Karpas-422 (cell line): Measurements from ENCODE around the gene SCAMP3. TPM values are rescaled to one million over a fixed set of nuclear protein-coding genes. Genes with fewer than 3 reads are reported as not detected.

Source experiments
- DNase-seq: peaks from one replicate; pipeline ENCODE4 v3.0.0-alpha.2; 2015
- H2AFZ ChIP-seq: fragments of 200-600 bp; sonication (generic); 2 replicates; pipeline ENCODE4 v1.6.1; 2014; ENCODE audit warnings: antibody characterized with exemption, low read length, mixed read lengths
- H3K27ac ChIP-seq: fragments of 200-600 bp; sonication (generic); 2 replicates; pipeline ENCODE4 v1.5.1; 2014; ENCODE audit warnings: mild to moderate bottlenecking, low read length, moderate library complexity
- H3K27me3 ChIP-seq: fragments of 200-600 bp; sonication (generic); 2 replicates; pipeline ENCODE4 v1.6.1; 2014; ENCODE audit warnings: low read length, mixed read lengths
- H3K36me3 ChIP-seq: fragments of 200-600 bp; sonication (generic); 2 replicates; pipeline ENCODE4 v1.6.1; 2014; ENCODE audit warnings: low read length, mixed read lengths; ENCODE audit not compliant: insufficient read depth
- H3K4me1 ChIP-seq: fragments of 200-600 bp; sonication (generic); 2 replicates; pipeline ENCODE4 v1.6.1; 2014; ENCODE audit warnings: mild to moderate bottlenecking, low read length, mixed read lengths
- H3K4me2 ChIP-seq: fragments of 200-600 bp; sonication (generic); 2 replicates; pipeline ENCODE4 v1.6.1; 2014; ENCODE audit warnings: low read length, low read depth, mild to moderate bottlenecking; ENCODE audit not compliant: poor library complexity, severe bottlenecking
- H3K4me3 ChIP-seq: fragments of 200-600 bp; sonication (generic); 2 replicates; pipeline ENCODE4 v1.5.1; 2014; ENCODE audit warnings: mild to moderate bottlenecking, antibody characterized with exemption, low read length, mixed read lengths
- H3K79me2 ChIP-seq: fragments of 200-600 bp; sonication (generic); 2 replicates; pipeline ENCODE4 v1.6.1; 2014; ENCODE audit warnings: mild to moderate bottlenecking, low read length, mixed read lengths
- H3K9ac ChIP-seq: fragments of 200-600 bp; sonication (generic); 2 replicates; pipeline ENCODE4 v1.6.0; 2014; ENCODE audit warnings: low read length
- H3K9me2 ChIP-seq: fragments of 200-600 bp; sonication (generic), shearing (Covaris generic); replicated peaks from 2 replicates; pipeline ENCODE4 v1.6.0; 2014; ENCODE audit warnings: mild to moderate bottlenecking, low read length, moderate library complexity; ENCODE audit not compliant: insufficient read depth
- H3K9me3 ChIP-seq: fragments of 300-700, 200-600 bp; sonication (generic); 2 replicates; pipeline ENCODE4 v1.6.1; 2014; ENCODE audit warnings: low read length, mixed read lengths
- H4K20me1 ChIP-seq: fragments of 200-600 bp; sonication (generic); 2 replicates; pipeline ENCODE4 v1.6.1; 2014; ENCODE audit warnings: mild to moderate bottlenecking, antibody characterized with exemption, low read length, low read depth; ENCODE audit not compliant: insufficient read depth
- total RNA-seq: library from RNA; depleted of rRNA; stranded (reverse); fragments of >200 nt; shearing (Covaris generic); gene quantifications from 2 replicates; pipeline ENCODE4 v1.2.3, GENCODE V29; 2014; ENCODE audit warnings: low replicate concordance

Gene SCAMP3
- total RNA-seq, 1 experiment from 2014 or later, result 69.7 TPM

DNA sequence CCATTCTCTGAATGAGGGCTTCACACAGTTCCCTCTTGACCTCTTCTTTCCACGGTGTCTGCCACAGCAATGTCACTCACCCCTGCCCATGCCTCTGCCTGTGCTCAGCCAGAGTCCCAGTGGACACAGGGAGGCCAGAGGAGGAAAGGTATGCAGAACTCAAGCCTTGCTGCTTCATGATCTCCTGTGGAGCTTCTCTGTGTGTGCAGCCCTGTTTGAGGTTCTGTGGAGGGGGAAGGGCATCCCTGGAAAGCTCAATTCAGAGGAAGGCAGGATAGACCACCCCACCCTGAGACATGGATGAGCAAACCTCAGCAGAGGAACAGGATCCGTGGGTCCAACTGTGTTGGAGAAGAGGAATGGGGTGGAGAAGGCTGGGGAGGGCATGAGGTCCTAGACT is 17.1 kb upstream of the SCAMP3 start:
- DNase-seq, result no peak
- Histone ChIP-seq H3K4me3 (no peak overlapping the region), H3K79me2 (no peaks in the 10 kb centered on the region), H2AFZ (no peak overlapping the region), H3K9ac (no peak overlapping the region), H3K27ac (no peak overlapping the region), H3K4me2 (peak overlapping the region; percentile 91), H3K9me3 (no peaks in the 10 kb centered on the region), H4K20me1 (no peaks in the 10 kb centered on the region), H3K9me2 (no peaks in the 10 kb centered on the region), H3K36me3 (no peaks in the 10 kb centered on the region), H3K27me3 (no peaks in the 10 kb centered on the region), H3K4me1 (peaks cover 28% of the 10 kb centered on the region)

DNA sequence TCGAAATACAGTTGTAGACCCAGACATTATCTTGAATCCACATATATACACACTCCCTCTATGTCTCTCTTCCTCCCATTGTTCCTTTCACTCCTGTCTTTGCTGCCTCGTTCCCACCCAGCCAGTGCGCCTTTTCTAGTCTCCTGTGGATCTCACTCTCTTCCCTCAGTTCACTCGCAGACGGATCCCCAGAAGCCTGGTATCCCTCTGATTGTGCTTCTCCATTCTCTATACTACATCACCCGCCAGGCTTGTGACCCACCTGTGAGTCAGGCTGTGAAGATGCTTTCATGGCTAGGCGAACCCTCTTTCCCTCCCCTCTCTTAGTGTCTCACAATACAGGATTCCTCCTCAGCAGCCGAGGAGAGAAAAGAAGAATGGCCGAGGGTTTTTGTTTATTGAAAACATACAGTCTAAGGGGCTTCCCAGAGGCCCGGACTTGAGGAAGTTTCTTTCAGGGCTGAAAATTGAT is 16.6 kb upstream of the SCAMP3 start:
- Histone ChIP-seq H3K9ac (peak overlapping the region; percentile 76; the same call in 1 of the 2 replicates), H2AFZ (no peak overlapping the region)

DNA sequence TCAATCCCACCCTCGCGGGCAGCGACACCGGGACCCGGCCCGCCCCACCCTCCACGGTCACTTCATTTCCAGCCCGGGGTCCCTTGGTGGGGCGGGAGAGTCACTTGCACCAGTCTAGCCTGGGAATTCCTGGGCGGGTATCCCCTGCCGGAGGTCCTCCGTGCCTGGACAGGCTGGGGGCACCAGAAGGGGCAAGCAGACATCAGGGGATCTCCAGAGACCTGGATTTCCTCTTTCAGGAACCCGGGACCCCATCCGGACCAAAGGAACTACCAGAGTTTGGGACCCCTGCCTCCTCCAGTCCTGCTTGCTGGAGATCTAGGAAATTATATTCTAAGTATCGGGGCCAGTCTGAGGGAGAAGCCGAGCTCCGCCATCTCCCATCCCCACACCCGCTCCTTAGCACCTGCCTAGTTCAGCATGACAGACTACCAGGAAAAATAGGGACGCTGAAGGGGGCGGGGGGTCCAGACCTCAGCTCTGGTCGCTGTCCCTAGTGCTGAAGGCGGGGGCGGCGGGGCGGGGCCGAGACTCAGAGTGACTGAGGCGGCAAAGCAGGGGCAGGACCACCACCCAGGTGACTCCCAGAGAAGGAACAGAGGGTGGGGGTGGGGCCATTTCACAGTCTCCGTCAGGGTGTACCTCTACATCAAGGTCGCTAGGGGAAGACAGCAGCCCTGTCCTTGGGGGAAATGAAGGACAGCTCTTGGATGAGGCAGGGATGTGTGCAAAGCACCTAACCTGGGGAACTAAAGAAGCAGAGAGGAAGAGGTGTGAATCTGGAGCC is 15.9 kb upstream of the SCAMP3 start:
- no peaks in the 10 kb centered on the region for H3K36me3 ChIP-seq

More for the DNA sequence above, 16.6 kb upstream of the SCAMP3 start:
- Histone ChIP-seq H3K79me2 (peaks cover 2% of the 10 kb centered on the region; the same call in 1 of the 2 replicates), H3K4me3 (peak overlapping the region; percentile 76; the same call in 1 of the 2 replicates), H3K27me3 (no peaks in the 10 kb centered on the region), H3K27ac (no peak overlapping the region), H3K9me2 (no peaks in the 10 kb centered on the region), H3K36me3 (no peaks in the 10 kb centered on the region), H3K4me1 (peaks cover 30% of the 10 kb centered on the region), H3K4me2 (peak overlapping the region; percentile 91), H3K9me3 (no peaks in the 10 kb centered on the region), H4K20me1 (no peaks in the 10 kb centered on the region)
- DNase-seq, result no peak

DNA sequence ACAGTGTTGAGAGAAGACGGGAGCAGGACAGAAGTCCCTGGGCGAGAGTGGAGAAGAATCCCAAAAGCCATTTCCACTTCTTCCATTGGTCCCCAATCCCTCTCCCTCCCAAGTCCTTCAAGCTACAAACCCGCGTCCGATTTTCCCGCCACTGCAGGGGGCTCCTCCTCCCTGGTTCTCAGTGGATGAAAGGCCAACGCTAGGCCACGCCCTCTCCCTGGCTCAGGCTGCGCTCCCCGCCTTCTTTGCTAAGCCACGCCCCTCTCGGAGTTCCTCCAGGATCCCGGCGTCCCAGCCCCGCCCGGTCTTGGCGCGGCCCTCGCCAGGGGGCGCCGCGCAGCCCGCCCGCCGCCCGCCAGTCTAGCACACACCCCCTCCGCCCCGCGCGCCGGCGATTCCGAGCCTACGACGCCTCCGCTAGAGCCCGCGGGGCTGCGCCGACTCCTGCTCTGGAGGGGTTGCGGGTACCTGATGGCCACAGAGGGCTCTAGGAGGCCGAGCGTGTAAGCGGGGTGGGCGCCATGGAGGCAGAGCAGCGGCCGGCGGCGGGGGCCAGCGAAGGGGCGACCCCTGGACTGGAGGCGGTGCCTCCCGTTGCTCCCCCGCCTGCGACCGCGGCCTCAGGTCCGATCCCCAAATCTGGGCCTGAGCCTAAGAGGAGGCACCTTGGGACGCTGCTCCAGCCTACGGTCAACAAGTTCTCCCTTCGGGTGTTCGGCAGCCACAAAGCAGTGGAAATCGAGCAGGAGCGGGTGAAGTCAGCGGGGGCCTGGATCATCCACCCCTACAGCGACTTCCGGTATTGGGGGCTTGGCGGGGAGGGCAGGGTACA is 15.1 kb upstream of the SCAMP3 start, which contains the start of gene HCN3:
HCN3 (plus strand) TSS at position 394 of the 832 bp plus-strand sequence; CDS start at position 522, 128 bp downstream.
- peaks cover 29% of the 10 kb centered on the region for H3K4me1 ChIP-seq
- no peak within 1 kb of the TSS for H3K27ac ChIP-seq
- H3K9me3 ChIP-seq, result no peaks in the 10 kb centered on the region
- peak within 1 kb of the TSS; percentile 76 for H3K4me3 ChIP-seq
- peak; percentile 98 for DNase-seq
- H3K9me2 ChIP-seq, result no peaks in the 10 kb centered on the region
- no peaks in the 10 kb centered on the region for H3K36me3 ChIP-seq
- peak within 1 kb of the TSS; percentile 72; the same call in 1 of the 2 replicates for H2AFZ ChIP-seq
- peaks cover 2% of the 10 kb centered on the region; the same call in 1 of the 2 replicates for H4K20me1 ChIP-seq
- H3K4me2 ChIP-seq, result peak within 1 kb of the TSS; percentile 91
- peaks cover 15% of the 10 kb centered on the region for H3K79me2 ChIP-seq
- peak within 1 kb of the TSS; percentile 76 for H3K9ac ChIP-seq
- H3K27me3 ChIP-seq, result no peaks in the 10 kb centered on the region

More for the DNA sequence above, 15.9 kb upstream of the SCAMP3 start:
- Histone ChIP-seq H3K27ac (no peak overlapping the region), H3K4me1 (peaks cover 29% of the 10 kb centered on the region), H2AFZ (0 out of 2 replicates have a peak overlapping the region, but pooled peaks have one; percentile 72), H3K4me3 (peak overlapping the region; percentile 76), H3K79me2 (peaks cover 7% of the 10 kb centered on the region), H3K4me2 (peak overlapping the region; percentile 91), H3K27me3 (no peaks in the 10 kb centered on the region), H3K9me2 (no peaks in the 10 kb centered on the region), H3K9me3 (no peaks in the 10 kb centered on the region), H3K9ac (peak overlapping the region; percentile 76), H4K20me1 (no peaks in the 10 kb centered on the region)
- DNase-seq, result peak; percentile 83

DNA sequence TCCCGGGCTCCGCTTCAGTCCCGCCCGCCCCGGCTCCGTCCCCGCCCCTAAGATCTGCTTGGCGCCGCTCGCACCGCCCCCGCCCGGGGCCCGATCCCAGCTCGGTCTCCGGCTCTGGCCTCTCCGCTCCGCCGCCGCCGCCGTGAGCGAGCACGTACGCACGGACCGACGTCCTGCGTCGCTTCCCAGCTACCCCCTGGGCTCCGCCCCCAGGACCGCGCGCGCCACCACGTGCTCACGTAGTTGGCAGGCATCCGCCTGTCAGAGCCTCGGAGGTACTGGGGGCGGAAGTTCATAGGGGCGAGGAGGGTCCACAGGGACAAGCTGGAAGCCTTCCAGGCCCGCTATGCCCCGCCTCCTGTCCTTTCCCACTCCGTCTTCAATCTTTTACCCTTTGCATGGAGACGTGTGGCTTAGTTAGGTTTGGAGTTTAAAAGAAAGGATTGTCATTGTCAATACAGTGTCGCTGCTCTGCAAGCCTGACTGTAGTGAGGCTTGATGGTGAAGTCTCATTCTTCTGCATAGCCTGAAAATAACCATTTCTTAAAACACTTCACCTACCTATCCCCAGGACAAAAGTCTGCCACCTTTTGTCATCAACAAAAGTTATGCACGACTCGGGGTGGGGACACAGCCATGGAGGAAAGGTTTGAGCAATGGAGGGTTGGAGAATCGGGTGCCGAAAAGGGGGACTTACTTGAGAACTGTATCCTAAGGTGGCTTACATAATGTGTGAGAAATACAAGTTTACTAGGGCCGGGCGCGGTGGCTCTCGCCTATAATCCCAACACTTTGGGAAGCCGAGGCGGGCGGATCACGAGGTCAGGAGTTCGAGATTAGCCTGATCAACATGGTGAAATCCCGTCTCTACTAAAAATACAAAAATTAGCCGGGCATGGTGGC is 11.4 kb upstream of the SCAMP3 start, which contains the start of gene CLK2:
CLK2 (minus strand) TSS at position 162 of the 903 bp plus-strand sequence. CDS start 2,527 bp downstream, outside the sequence.
- peaks cover 21% of the 10 kb centered on the region for H3K36me3 ChIP-seq
- peak within 1 kb of the TSS; percentile 77 for H3K4me2 ChIP-seq
- H3K9me2 ChIP-seq, result no peaks in the 10 kb centered on the region
- peak; percentile 99 for DNase-seq
- H3K9ac ChIP-seq, result peak within 1 kb of the TSS; percentile 76
- H2AFZ ChIP-seq, result 0 out of 2 replicates have a peak within 1 kb of the TSS, but pooled peaks have one; percentile 51
- no peaks in the 10 kb centered on the region for H3K9me3 ChIP-seq
- no peaks in the 10 kb centered on the region for H3K27me3 ChIP-seq
- peak within 1 kb of the TSS; percentile 72 for H3K4me3 ChIP-seq
- peaks cover 8% of the 10 kb centered on the region; the same call in 1 of the 2 replicates for H4K20me1 ChIP-seq
- peaks cover 32% of the 10 kb centered on the region for H3K79me2 ChIP-seq
- peak within 1 kb of the TSS; percentile 78 for H3K27ac ChIP-seq
- peaks cover 29% of the 10 kb centered on the region for H3K4me1 ChIP-seq

DNA sequence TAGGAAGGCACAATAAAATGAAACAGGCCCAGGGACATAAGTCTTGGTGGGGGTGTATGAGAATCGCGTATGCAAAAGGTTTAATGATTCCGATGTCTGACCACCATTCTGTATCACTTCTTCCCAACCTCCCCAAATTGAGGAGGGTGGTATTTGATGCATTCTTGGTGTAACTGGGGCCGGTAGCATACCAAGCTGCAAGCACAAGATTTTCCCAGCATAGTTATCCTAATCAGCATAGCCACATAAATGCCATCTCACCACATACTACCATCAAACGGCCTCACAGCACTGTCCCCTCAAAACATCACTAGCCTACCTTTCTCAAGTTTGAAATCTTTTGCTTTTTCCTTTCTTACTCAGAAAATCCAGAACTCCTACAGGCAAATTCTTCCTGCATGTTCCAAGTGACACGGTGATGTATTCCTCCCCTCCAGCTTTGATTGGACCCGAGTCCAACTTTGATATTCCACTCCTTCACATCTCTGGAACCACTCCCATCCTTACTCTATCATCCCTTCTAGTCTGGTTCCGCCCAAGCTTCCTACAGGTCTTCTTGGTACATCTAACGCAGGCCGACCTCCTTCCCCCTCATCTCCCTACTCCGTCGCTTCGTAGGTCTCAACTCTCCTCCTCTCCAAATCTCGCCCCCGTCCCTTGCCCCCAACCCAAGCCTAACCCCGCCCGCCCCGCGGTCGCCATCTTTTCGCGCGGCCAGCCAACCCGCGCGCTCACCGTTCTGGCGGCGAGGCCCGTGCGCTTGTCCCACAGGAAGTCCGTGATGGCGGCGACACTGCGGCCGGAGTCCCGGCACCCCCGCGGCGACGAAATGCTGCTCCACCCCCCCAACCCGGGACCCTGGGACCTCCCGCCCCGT is 10.5 kb upstream of the SCAMP3 start:
- Histone ChIP-seq H2AFZ (no peak overlapping the region), H3K9ac (peak overlapping the region; percentile 76), H3K4me1 (peaks cover 21% of the 10 kb centered on the region), H3K27me3 (no peaks in the 10 kb centered on the region), H3K79me2 (peaks cover 32% of the 10 kb centered on the region), H3K4me2 (peak overlapping the region; percentile 77), H3K27ac (peak overlapping the region; percentile 78), H4K20me1 (peaks cover 8% of the 10 kb centered on the region; the same call in 1 of the 2 replicates), H3K9me3 (no peaks in the 10 kb centered on the region), H3K4me3 (peak overlapping the region; percentile 72), H3K9me2 (no peaks in the 10 kb centered on the region), H3K36me3 (peaks cover 29% of the 10 kb centered on the region)
- peak; percentile 82 for DNase-seq
